RWPE2 (cell line): Measurements from ENCODE around the gene VWC2L.

ENCODE experiments used
- ATAC-seq: fragments of 200-7000 bp; cut with Tn5 transposase; 3 replicates; pipeline ENCODE4 v1.9.1; 2021; ENCODE audit warnings: low read depth
- DNase-seq: peaks from one replicate; pipeline ENCODE4 v3.0.0-alpha.2; 2020; ENCODE audit warnings: low spot score
- H3K27ac ChIP-seq: fragments of 450-650 bp; 2 replicates; pipeline ENCODE4 v1.5.1; 2017; ENCODE audit warnings: mild to moderate bottlenecking; ENCODE audit not compliant: poor library complexity, severe bottlenecking
- H3K27me3 ChIP-seq: fragments of 250-450 bp; sonication (Bioruptor Pico); 2 replicates; pipeline ENCODE4 v1.5.1; 2021; ENCODE audit warnings: mild to moderate bottlenecking, moderate library complexity; ENCODE audit not compliant: insufficient read depth, poor library complexity, severe bottlenecking
- H3K36me3 ChIP-seq: fragments of 250-450 bp; sonication (Bioruptor Pico); 2 replicates; pipeline ENCODE4 v1.5.1; 2020; ENCODE audit warnings: low read depth, mild to moderate bottlenecking, moderate library complexity
- H3K4me1 ChIP-seq: fragments of 250-450 bp; sonication (Bioruptor Pico); 2 replicates; pipeline ENCODE4 v1.5.1; 2021; ENCODE audit warnings: mild to moderate bottlenecking, moderate library complexity; ENCODE audit not compliant: insufficient read depth, poor library complexity, severe bottlenecking
- H3K4me3 ChIP-seq: fragments of 250-450 bp; sonication (Bioruptor Pico); 2 replicates; pipeline ENCODE4 v1.5.1; 2021; ENCODE audit warnings: mild to moderate bottlenecking, moderate library complexity; ENCODE audit not compliant: severe bottlenecking
- H3K9me3 ChIP-seq: fragments of 250-450 bp; sonication (Bioruptor Pico); 2 replicates; pipeline ENCODE4 v1.5.1; 2021; ENCODE audit warnings: mild to moderate bottlenecking, moderate library complexity; ENCODE audit not compliant: severe bottlenecking
- TF ChIP-seq, protein P1 (sequence below): fragments of 450-650 bp; IDR thresholded peaks from one replicate; pipeline ENCODE4 v1.5.1; 2017; ENCODE audit warnings: mild to moderate bottlenecking, moderate library complexity; ENCODE audit not compliant: poor library complexity, severe bottlenecking

VWC2L gene

DNA sequence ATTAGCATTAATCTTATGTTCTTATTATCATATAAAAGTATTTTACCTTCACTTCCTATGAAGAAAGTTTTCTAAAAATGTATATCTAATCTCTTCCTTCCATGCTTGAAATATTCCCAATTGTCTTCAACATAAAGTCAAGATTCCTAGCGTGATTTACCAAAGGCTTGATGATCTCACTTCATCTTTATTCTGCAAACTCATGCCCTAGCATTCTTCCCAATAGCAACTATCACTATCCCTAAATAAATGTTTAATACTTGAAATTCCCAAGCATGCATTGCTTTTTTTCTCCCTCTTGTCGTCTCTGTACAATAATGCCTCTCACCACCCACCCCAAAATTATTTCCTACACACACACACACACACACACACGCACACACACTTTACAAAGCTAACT is 125.8 kb downstream of the VWC2L start:
- Histone ChIP-seq H3K4me3 (no peak overlapping the region), H3K27me3 (no peaks in the 10 kb centered on the region), H3K9me3 (no peaks in the 10 kb centered on the region), H3K4me1 (no peaks in the 10 kb centered on the region), H3K36me3 (no peaks in the 10 kb centered on the region), H3K27ac (no peak overlapping the region)
- ATAC-seq (no peak), DNase-seq (no peak)
- TF ChIP-seq, protein P1, sequence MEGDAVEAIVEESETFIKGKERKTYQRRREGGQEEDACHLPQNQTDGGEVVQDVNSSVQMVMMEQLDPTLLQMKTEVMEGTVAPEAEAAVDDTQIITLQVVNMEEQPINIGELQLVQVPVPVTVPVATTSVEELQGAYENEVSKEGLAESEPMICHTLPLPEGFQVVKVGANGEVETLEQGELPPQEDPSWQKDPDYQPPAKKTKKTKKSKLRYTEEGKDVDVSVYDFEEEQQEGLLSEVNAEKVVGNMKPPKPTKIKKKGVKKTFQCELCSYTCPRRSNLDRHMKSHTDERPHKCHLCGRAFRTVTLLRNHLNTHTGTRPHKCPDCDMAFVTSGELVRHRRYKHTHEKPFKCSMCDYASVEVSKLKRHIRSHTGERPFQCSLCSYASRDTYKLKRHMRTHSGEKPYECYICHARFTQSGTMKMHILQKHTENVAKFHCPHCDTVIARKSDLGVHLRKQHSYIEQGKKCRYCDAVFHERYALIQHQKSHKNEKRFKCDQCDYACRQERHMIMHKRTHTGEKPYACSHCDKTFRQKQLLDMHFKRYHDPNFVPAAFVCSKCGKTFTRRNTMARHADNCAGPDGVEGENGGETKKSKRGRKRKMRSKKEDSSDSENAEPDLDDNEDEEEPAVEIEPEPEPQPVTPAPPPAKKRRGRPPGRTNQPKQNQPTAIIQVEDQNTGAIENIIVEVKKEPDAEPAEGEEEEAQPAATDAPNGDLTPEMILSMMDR = no peak

DNA sequence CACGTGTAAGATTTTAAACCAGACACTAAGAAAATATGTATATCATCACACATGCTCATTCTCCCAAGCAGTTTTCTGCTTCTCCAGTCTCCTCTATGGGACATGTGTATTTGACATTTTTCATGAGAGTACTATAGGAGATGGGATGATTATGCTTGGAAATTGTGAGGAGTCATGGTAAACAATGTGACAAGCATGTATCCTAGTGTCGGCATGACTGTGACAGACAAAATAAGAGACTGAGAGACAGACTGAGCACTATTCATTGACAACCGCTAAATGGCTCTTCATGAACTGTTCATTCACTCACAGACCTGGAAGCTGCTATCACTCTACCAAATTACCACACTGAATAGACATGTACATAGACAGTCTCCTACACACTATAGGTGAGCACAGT is 127.1 kb downstream of the VWC2L start:
- ATAC-seq (no peak), DNase-seq (no peak)
- TF ChIP-seq, protein P1 = no peak
- H3K36me3 ChIP-seq = no peaks in the 10 kb centered on the region
- H3K27ac ChIP-seq = no peak overlapping the region
- H3K4me1 ChIP-seq = peaks cover 5% of the 10 kb centered on the region
- H3K27me3 ChIP-seq = no peaks in the 10 kb centered on the region
- no peak overlapping the region for H3K4me3 ChIP-seq
- H3K9me3 ChIP-seq = no peaks in the 10 kb centered on the region

DNA sequence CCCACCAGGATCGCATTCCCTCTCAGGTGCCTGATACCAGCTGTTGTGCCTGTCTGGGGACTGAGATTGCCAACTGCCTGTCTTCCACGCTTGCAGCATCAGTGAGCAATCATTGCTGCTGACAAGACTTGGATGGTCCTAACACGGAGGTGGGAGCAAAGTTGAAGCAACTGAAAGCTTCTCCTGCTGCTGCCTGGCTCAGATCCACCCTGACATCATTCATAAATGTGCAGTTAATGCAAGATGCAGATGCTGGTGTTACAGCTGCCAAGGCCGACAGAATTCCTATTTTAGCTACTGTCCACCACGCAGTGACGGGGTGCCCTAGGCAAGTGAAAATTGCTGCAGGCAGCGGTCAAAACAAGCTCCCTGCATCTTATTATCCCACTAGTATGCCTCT is 131.4 kb downstream of the VWC2L start:
- Histone ChIP-seq H3K9me3 (no peaks in the 10 kb centered on the region), H3K4me3 (no peak overlapping the region), H3K27me3 (no peaks in the 10 kb centered on the region), H3K36me3 (no peaks in the 10 kb centered on the region), H3K27ac (no peak overlapping the region), H3K4me1 (peaks cover 12% of the 10 kb centered on the region)
- ATAC-seq = no peak
- no peak for DNase-seq
- TF ChIP-seq, protein P1 = no peak

DNA sequence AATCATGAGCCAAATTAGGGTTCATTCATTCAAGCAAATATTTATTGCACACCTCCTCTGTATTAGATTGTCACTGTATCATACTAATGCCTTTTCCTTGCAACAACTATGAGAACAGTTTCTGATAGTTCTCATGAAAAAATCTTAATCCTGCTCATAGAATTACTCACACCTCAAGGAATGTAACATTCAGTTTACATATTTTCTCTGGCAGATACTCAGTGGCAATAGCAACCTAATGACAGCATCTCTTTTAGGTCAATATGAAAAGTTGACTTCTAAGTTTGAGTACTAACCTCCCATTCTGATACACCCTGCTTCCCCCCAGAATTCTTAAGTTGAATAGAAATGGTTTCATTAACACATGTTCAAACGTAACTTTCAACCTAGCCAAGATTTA is 132.0 kb downstream of the VWC2L start:
- Histone ChIP-seq H3K4me1 (peaks cover 12% of the 10 kb centered on the region), H3K4me3 (no peak overlapping the region), H3K27ac (peak overlapping the region; percentile 41), H3K9me3 (no peaks in the 10 kb centered on the region), H3K27me3 (no peaks in the 10 kb centered on the region), H3K36me3 (no peaks in the 10 kb centered on the region)
- ATAC-seq (peak; percentile 77), DNase-seq (no peak)
- TF ChIP-seq, protein P1 = no peak

DNA sequence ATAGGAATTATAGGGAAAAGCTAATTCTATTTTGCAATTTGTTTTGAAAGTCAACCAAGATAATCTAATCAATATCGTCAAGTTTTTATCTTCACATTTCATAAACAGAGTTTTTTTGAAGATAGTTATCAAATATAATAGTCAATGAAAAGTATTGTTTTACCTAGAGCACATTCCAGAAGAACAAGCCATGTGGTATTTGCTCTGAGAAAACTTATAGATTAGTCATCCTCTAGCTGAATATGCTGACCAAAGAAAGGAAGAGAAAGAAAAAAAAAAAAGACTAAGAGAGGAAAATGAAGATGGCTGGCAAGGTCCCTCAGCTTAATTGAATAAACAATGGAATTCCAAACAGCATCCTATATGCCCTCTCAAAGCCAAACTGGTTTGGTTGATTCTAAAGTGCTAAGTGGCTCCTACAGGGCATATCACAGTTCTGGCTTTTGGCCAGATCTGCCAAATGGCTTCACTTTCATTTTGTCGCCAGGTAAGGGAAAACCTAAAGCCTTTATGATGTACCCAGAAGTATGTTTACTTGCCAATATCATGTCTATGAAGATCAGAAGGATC is 132.6 kb downstream of the VWC2L start:
- ATAC-seq (peak; percentile 85), DNase-seq (no peak)
- TF ChIP-seq, protein P1 = no peak
- H3K4me3 ChIP-seq = no peak overlapping the region
- H3K36me3 ChIP-seq = no peaks in the 10 kb centered on the region
- no peaks in the 10 kb centered on the region for H3K9me3 ChIP-seq
- peak overlapping the region; percentile 41 for H3K27ac ChIP-seq
- peaks cover 12% of the 10 kb centered on the region for H3K4me1 ChIP-seq
- H3K27me3 ChIP-seq = no peaks in the 10 kb centered on the region
